SK-N-SH (cell line): ENCODE data around the gene CDC27. TPM values are rescaled to one million over a fixed set of nuclear protein-coding genes. Genes with fewer than 3 reads are reported as not detected.

Source experiments
- CTCF ChIA-PET: fragments of 300-600, 350-600 bp; formaldehyde crosslinking; extraction: SDS; loops from one replicate; lab custom pipeline; 2021; lab: Yijun Ruan, JAX
- POLR2A ChIA-PET: fragments of 350-600 bp; sonication (Branson Sonifier 250); formaldehyde crosslinking; extraction: SDS; loops from one replicate; lab custom pipeline; 2020; ENCODE audit warnings: antibody characterized with exemption, inconsistent platforms; lab: Yijun Ruan, JAX
- DNase-seq: peaks from one replicate; pipeline ENCODE4 v3.0.0; 2012
- H2AFZ ChIP-seq: fragments of 200-600 bp; sonication (generic); 2 replicates; pipeline ENCODE4 v1.8.1; 2016; ENCODE audit warnings: antibody characterized with exemption, mild to moderate bottlenecking, low read depth
- H3F3A ChIP-seq: fragments of 200-600 bp; sonication (generic); replicated peaks from 2 replicates; pipeline ENCODE3; 2016; ENCODE audit warnings: antibody characterized with exemption, mild to moderate bottlenecking; ENCODE audit not compliant: insufficient read depth
- H3K27ac ChIP-seq, 2 experiments: fragments of 200-500 bp in 1 of 2; fragments of 200-600 bp in 1 of 2; sonication (Bioruptor generic) in 1 of 2; sonication (generic), shearing (Covaris generic) in 1 of 2; 2 replicates each; pipeline versions ENCODE4 v1.5.1 to v1.6.1; 2014 to 2016; ENCODE audit warnings: low read depth in 2 of 2, inconsistent platforms in 1 of 2, low read length in 1 of 2, mild to moderate bottlenecking in 1 of 2, mixed read lengths in 1 of 2
- H3K27me3 ChIP-seq: fragments of 200-600 bp; sonication (generic), shearing (Covaris generic); 2 replicates; pipeline ENCODE4 v1.6.1; 2016; ENCODE audit warnings: mixed run types; ENCODE audit not compliant: insufficient read depth
- H3K36me3 ChIP-seq, 2 experiments: fragments of 200-500 bp in 1 of 2; fragments of 200-600 bp in 1 of 2; sonication (Bioruptor generic) in 1 of 2; sonication (generic) in 1 of 2; replicated peaks in 1 of 2; 2 replicates each; pipeline versions ENCODE3 to v1.5.1; 2014 to 2016; ENCODE audit warnings: low read length in 1 of 2, mild to moderate bottlenecking in 1 of 2; ENCODE audit not compliant: insufficient read depth in 2 of 2, control insufficient read depth in 1 of 2
- H3K4me1 ChIP-seq, 2 experiments: fragments of 200-500 bp in 1 of 2; fragments of 200-600 bp in 1 of 2; sonication (Bioruptor generic) in 1 of 2; sonication (generic), shearing (Covaris generic) in 1 of 2; 2 replicates each; pipeline versions ENCODE4 v1.5.1 to v1.6.1; 2014 to 2016; ENCODE audit warnings: low read depth in 1 of 2, low read length in 1 of 2, mixed run types in 1 of 2; ENCODE audit not compliant: insufficient read depth in 2 of 2, control insufficient read depth in 1 of 2
- H3K4me2 ChIP-seq: fragments of 200-600 bp; sonication (generic), shearing (Covaris generic); 2 replicates; pipeline ENCODE4 v1.6.1; 2017; ENCODE audit warnings: mixed run types
- H3K4me3 ChIP-seq, 2 experiments: fragments of 200-500 bp in 1 of 2; fragments of 200-600 bp in 1 of 2; sonication (Bioruptor generic) in 1 of 2; sonication (generic), shearing (Covaris generic) in 1 of 2; 2 replicates each; pipeline versions ENCODE4 v1.5.1 to v1.8.1; 2014 to 2016; ENCODE audit warnings: low read depth in 2 of 2, inconsistent platforms in 1 of 2, low read length in 1 of 2, mild to moderate bottlenecking in 1 of 2, mixed read lengths in 1 of 2, moderate library complexity in 1 of 2
- H3K79me2 ChIP-seq: fragments of 200-600 bp; sonication (generic); 2 replicates; pipeline ENCODE4 v1.8.1; 2017; ENCODE audit warnings: mild to moderate bottlenecking; ENCODE audit not compliant: insufficient read depth
- H3K9ac ChIP-seq: fragments of 200-600 bp; sonication (generic); 2 replicates; pipeline ENCODE4 v1.6.1; 2017; ENCODE audit warnings: mixed run types
- H3K9me2 ChIP-seq: fragments of 200-600 bp; sonication (generic); 2 replicates; pipeline ENCODE4 v1.6.1; 2017; ENCODE audit warnings: mixed run types
- H3K9me3 ChIP-seq: fragments of 200-600 bp; sonication (generic); 2 replicates; pipeline ENCODE4 v1.6.1; 2017; ENCODE audit warnings: mixed run types, mild to moderate bottlenecking, moderate library complexity
- H4K20me1 ChIP-seq: fragments of 200-600 bp; sonication (generic); 2 replicates; pipeline ENCODE4 v1.6.1; 2017; ENCODE audit warnings: mild to moderate bottlenecking, mixed run types; ENCODE audit not compliant: insufficient read depth
- ELF1 ChIP-seq: IDR thresholded peaks from 2 replicates; pipeline ENCODE4 v1.4.0; 2012
- EP300 ChIP-seq, 2 experiments: IDR thresholded peaks; 2 replicates each; pipeline versions ENCODE4 v1.4.0 to v1.6.1; 2012; ENCODE audit warnings: borderline replicate concordance in 1 of 2, low read depth in 1 of 2, low read length in 1 of 2
- FOXM1 ChIP-seq: IDR thresholded peaks from 2 replicates; pipeline ENCODE4 v1.4.0; 2012; ENCODE audit warnings: low read depth, mild to moderate bottlenecking
- GABPA ChIP-seq: IDR thresholded peaks from 2 replicates; pipeline ENCODE4 v1.4.0; 2012; ENCODE audit warnings: low read depth, mild to moderate bottlenecking
- GATA2 ChIP-seq: sonication (generic); formaldehyde crosslinking; IDR thresholded peaks from 2 replicates; pipeline ENCODE4 v1.5.0; 2020; ENCODE audit warnings: mild to moderate bottlenecking, missing genetic modification reagents
- IRF3 ChIP-seq: fragments of 150-350 bp; IDR thresholded peaks from 2 replicates; pipeline ENCODE4 v1.6.1; 2016; ENCODE audit warnings: mild to moderate bottlenecking, low read depth, low read length
- MAX ChIP-seq: IDR thresholded peaks from 2 replicates; pipeline ENCODE4 v1.4.0; 2012; ENCODE audit warnings: low read depth
- MEF2A ChIP-seq: IDR thresholded peaks from 2 replicates; pipeline ENCODE4 v1.4.0; 2012; ENCODE audit warnings: low read depth, borderline replicate concordance
- MXI1 ChIP-seq: IDR thresholded peaks from 2 replicates; pipeline ENCODE4 v1.6.1; 2012; ENCODE audit warnings: mild to moderate bottlenecking, low read depth, low read length, improper control_type of control experiment
- NFIC ChIP-seq: IDR thresholded peaks from 2 replicates; pipeline ENCODE4 v1.4.0; 2012; ENCODE audit warnings: borderline replicate concordance
- NRF1 ChIP-seq: IDR thresholded peaks from 2 replicates; pipeline ENCODE4 v1.6.1; 2012; ENCODE audit warnings: low read depth, mild to moderate bottlenecking, low read length
- PBX3 ChIP-seq: IDR thresholded peaks from 2 replicates; pipeline ENCODE4; 2012
- RAD21 ChIP-seq: IDR thresholded peaks from 2 replicates; pipeline ENCODE4 v1.6.1; 2012; ENCODE audit warnings: mild to moderate bottlenecking, low read length
- SMC3 ChIP-seq: IDR thresholded peaks from 2 replicates; pipeline ENCODE4 v1.6.1; 2012; ENCODE audit warnings: low read depth, low read length, improper control_type of control experiment
- TAF1 ChIP-seq: IDR thresholded peaks from 2 replicates; pipeline ENCODE4 v1.6.1; 2012; ENCODE audit warnings: low read depth, mild to moderate bottlenecking, low read length, moderate library complexity, borderline replicate concordance
- TCF12 ChIP-seq: IDR thresholded peaks from 2 replicates; pipeline ENCODE4 v1.4.0; 2012
- USF1 ChIP-seq: IDR thresholded peaks from 2 replicates; pipeline ENCODE4 v1.4.0; 2012; ENCODE audit warnings: low read depth, borderline replicate concordance
- USF2 ChIP-seq: fragments of 150-350 bp; IDR thresholded peaks from 2 replicates; pipeline ENCODE4 v1.6.1; 2017; ENCODE audit warnings: antibody characterized with exemption, low read length, low read depth, borderline replicate concordance
- YY1 ChIP-seq: IDR thresholded peaks from 2 replicates; pipeline ENCODE4 v1.4.0; 2012; ENCODE audit warnings: low read depth, mild to moderate bottlenecking
- WGBS: methylation state at CpG from one replicate; pipeline ENCODE4 v1.1.6; 2017; ENCODE audit warnings: low lambda C conversion rate; 5-methylcytosine and 5-hydroxymethylcytosine counted together
- polyA plus RNA-seq, 3 experiments: library from polyadenylated mRNA; depleted of rRNA; stranded (reverse); fragments of >200 nt; gene quantifications; 2 replicates each; pipeline ENCODE4 v1.2.3, GENCODE V29; 2012

Gene CDC27
- polyA plus RNA-seq, 1 of the 3 experiments (the other 2 are of a cell fraction) = 44.3 TPM

GRCh38 chr17:47190770-47191169 lies 1.7 kb upstream of the CDC27 start:
- Histone ChIP-seq H3K9ac (no peak overlapping the region), H4K20me1 (peaks cover 25% of the 10 kb centered on the region), H3K4me1 (peaks cover 0 to 25% of the 10 kb centered on the region in 2 experiments; a peak in 3 of 4 replicates), H3K27ac (no peak overlapping the region), H3K27me3 (no peaks in the 10 kb centered on the region), H3F3A (peaks cover 10% of the 10 kb centered on the region), H3K79me2 (peaks cover 34% of the 10 kb centered on the region), H3K36me3 (peaks cover 8 to 13% of the 10 kb centered on the region in 2 experiments), H3K9me3 (no peaks in the 10 kb centered on the region), H2AFZ (peak overlapping the region; percentile 99; the same call in 1 of the 2 replicates), H3K9me2 (no peaks in the 10 kb centered on the region), H3K4me3 (no peak overlapping the region)
- CTCF ChIA-PET = interaction anchor here (0.8 to 1.8 kb wide), 5 partner anchors 10 to 124 kb away, joined by 3 to 6 read pairs (median 3); no protein-coding TSS in a partner anchor
- WGBS = 100% methylated on average over 1 of the region's 1 CpG
- POLR2A ChIA-PET = no interaction called here
- TF ChIP-seq TAF1 (no peak), RAD21 (no peak), MAX (no peak), IRF3 (no peak), GABPA (no peak), SMC3 (no peak), GATA2 (CRISPR knock-in tag) (no peak), PBX3 (no peak), MEF2A (no peak), USF2 (no peak), NFIC (no peak), NRF1 (no peak), MXI1 (no peak), TCF12 (no peak), EP300 (IDR thresholded peaks at IDR 0.05; ENCODE audit: borderline replicate concordance in 1 of 2, low read depth in 1 of 2, low read length in 1 of 2) (no peak), YY1 (no peak), ELF1 (no peak), USF1 (no peak), FOXM1 (no peak)
- TF ChIP-seq, all 33 proteins: peak for 0
- no peak overlapping the region for H3K4me2 ChIP-seq
- DNase-seq = no peak
